Globus pallidus (tissue), 1 donor: ENCODE measurements around the gene KCNJ15.

Source experiments
- DNase-seq: peaks from one replicate; pipeline ENCODE4 v3.0.0-alpha.2; 2015; ENCODE audit warnings: low spot score

KCNJ15 gene

GRCh38 chr21:38354746-38355145 is 98.0 kb downstream of the KCNJ15 start:
- no peak for DNase-seq

- DNase-seq, result no peak
Measured at GRCh38 chr21:38355353-38355752, 98.6 kb downstream of the KCNJ15 start.

- peak; percentile 20 for DNase-seq
Measured at GRCh38 chr21:38355992-38356781, 99.4 kb downstream of the KCNJ15 start.
